ENCODE results near the gene GET4.
A peak's percentile ranks its signal among the peaks of the same experiment; 100 is the strongest.
"Not testable (repeated sequence)": the region's sequence is repeated elsewhere in the genome, so short reads cannot be mapped to it uniquely, and the experiment has no call there.

Gene GET4

DNA sequence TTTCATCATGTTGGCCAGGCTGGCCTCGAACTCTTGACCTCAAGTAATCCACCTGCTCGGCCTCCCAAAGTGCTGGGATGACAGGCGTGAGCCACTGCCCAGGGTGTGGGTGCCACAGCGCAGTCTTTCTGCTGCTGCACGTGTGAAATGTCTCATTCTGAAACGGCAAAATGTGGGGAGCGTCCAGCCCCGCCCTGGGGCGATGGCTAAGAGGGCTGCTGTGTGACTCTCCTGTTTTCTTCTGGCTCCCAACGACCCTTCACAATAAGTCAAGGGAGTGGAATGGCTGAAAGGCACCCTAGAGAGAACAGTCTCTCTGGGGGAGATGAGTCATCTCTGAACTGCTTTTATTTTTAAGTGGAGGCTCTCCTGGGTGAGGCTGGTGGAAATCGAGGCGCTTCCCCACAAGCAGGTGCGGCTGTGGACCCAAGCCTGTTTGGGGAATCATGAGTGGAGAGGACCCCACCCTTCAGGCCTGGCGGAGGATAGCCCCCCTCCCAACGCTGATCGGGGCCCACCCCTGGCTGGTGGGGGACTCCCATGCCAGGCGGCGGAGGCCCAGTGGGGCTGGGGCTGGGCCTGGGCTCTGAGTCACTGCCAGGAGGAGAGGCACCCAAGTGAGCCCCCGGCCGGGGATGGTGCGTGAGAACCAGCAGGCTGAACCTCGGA lies 60.2 kb downstream of the GET4 start:
- Mint-ChIP-seq H3K27ac (peak overlapping the region; percentile 54), H3K27me3 (no peaks in the 10 kb centered on the region), H3K9me3 (ENCODE audit: low read depth) (peaks cover under 1% of the 10 kb centered on the region), H3K4me1 (ENCODE audit: low read depth) (peaks cover 30% of the 10 kb centered on the region), H3K4me3 (peak overlapping the region; percentile 30), H3K36me3 (peaks cover 12% of the 10 kb centered on the region)

DNA sequence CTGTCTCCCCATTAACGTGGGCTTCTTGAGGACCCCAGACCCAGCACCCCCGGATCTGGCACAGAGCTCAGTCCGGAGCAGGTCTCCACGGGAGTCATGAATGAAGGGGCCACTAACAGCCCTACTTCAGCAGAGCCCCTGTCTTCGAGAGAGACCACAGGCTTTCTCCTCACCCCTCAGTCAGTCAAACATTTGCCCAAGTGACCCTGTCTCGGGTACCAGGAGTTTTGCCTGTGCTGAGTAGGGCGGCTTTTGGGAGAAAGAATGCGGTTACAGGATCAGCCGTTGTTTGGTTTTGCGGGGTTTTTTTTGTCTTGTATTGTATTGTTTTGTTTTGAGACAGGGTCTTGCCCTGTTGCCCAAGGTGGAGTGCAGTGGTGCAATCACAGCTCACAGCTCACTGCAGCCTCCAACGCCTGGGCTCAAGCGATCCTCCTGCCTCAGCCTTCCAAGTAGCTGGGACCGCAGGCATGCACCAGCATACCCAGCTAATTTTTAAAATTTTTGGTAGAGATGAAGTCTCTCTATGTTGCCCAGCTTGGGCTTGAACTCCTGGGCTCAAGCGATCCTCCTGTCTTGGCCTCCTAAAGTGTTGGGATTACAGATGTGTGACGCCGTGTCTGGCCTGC lies 61.6 kb downstream of the GET4 start:
- Mint-ChIP-seq H3K36me3 (peaks cover 12% of the 10 kb centered on the region), H3K27me3 (no peaks in the 10 kb centered on the region), H3K27ac (no peak overlapping the region), H3K9me3 (ENCODE audit: low read depth) (peaks cover 5% of the 10 kb centered on the region), H3K4me3 (no peak overlapping the region), H3K4me1 (ENCODE audit: low read depth) (peaks cover 36% of the 10 kb centered on the region)

DNA sequence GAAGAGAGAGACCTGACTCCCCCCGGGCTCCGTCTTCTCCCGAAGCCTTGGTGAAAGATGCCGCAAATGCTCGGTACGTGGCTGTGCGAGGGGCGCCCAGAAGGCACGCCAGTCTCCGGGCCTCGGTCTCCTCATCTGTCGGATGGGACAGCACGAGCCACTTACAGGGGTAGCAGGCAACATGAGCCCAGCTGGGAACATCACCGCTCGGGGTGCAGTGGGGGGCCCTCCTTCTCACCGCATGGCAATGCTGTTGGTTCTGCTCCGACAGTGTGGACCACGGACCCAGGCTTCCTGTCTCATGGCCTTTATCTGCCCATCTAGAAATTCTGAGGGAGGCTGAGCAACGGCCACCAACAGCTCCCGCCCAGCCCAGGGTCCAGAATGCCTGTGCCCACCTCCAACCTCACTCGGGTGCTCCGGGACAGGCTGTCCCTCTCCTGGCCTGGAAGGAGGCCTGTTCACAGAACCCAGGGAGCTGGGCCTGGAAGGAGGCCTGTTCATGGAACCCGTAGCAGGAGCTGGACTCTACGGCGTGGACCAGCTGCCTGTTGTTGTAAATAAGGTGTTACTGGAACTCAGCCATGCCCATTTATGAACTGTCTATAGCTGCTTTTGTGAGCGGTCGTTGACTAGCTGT lies 62.3 kb downstream of the GET4 start:
- no peak overlapping the region for H3K27ac Mint-ChIP-seq
- H3K36me3 Mint-ChIP-seq: peaks cover 12% of the 10 kb centered on the region
- no peak overlapping the region for H3K4me3 Mint-ChIP-seq
- no peaks in the 10 kb centered on the region for H3K27me3 Mint-ChIP-seq
- peaks cover 5% of the 10 kb centered on the region for H3K9me3 Mint-ChIP-seq (ENCODE audit: low read depth)
- peaks cover 36% of the 10 kb centered on the region for H3K4me1 Mint-ChIP-seq (ENCODE audit: low read depth)

DNA sequence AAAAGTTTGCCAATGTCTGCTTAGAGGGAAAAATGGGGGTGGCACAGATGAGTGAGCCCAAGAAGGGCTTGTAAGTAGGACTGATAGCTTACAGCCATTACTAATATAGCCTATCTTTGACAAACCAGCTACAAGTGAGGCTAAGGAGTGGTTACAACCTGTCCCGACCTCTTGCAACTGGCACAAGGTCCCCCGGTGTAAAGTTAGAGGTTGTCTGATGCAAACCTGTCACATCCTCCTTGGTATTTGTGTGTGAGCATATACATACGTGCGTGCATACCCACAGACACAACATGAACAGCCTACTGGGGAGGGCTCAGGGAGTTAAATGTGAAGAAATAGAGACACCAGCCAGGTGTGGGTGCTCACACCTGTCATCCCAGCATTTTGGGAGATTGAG lies 63.5 kb downstream of the GET4 start:
- H3K4me3 Mint-ChIP-seq: no peak overlapping the region
- no peaks in the 10 kb centered on the region for H3K27me3 Mint-ChIP-seq
- peaks cover 5% of the 10 kb centered on the region for H3K9me3 Mint-ChIP-seq (ENCODE audit: low read depth)
- H3K4me1 Mint-ChIP-seq (ENCODE audit: low read depth): peaks cover 36% of the 10 kb centered on the region
- peaks cover 12% of the 10 kb centered on the region for H3K36me3 Mint-ChIP-seq
- H3K27ac Mint-ChIP-seq: peak overlapping the region; percentile 41

DNA sequence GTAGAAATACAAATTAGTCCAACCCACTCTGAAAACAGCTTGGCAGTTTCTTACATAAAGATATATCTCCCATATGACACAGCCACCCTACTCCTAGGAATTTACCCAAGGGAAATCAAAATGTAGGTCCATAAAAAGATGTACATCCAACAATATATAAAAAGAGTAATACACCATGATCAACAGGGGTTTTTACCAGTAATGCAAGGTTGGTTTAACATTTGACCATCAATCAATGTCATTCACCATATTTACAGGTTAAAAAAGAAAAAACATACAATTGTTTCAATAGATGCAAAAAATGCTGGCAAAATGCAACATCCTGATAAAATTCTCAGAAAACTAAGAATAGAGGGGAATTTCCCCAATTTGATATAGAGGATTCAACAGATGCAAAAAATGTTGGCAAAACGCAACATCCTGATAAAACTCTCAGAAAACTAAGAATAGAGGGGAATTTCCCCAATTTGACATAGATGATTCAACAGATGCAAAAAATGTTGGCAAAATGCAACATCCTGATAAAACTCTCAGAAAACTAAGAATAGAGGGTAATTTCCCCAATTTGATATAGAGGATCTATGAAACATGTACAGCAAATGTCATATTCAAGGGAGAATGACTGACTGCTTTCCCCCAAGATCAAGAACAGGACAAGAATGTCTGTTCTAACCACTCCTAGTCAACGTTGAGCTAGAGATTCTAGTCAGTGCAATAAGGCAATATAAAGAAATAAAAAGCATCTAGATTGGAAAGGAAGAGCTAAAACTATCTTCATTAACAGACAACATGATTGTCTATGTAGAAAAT lies 64.5 kb downstream of the GET4 start:
- H3K4me1 Mint-ChIP-seq (ENCODE audit: low read depth): peaks cover 36% of the 10 kb centered on the region
- no peaks in the 10 kb centered on the region for H3K27me3 Mint-ChIP-seq
- peak overlapping the region; percentile 91 for H3K27ac Mint-ChIP-seq
- peaks cover 12% of the 10 kb centered on the region for H3K36me3 Mint-ChIP-seq
- H3K4me3 Mint-ChIP-seq: peak overlapping the region; percentile 59
- peaks cover 5% of the 10 kb centered on the region for H3K9me3 Mint-ChIP-seq (ENCODE audit: low read depth)

DNA sequence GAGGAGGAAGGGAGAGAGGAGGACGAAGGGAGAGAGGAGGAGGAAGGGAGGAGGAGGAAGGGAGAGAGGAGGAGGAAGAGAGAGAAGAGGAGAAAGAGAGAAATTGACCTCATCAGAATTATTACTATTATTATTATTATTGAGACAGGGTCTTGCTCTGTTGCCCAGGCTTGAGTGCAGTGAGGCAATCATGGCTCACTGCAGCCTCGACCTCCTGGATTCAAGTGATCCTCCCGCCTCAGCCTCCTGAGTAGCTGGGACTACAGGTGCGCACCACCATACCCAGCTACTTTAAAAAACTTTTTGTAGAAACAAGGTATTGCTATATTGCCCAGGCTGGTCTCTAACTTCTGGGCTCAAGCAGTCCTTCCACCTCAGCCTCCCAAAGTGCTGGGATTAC lies 67.4 kb downstream of the GET4 start:
- H3K9me3 Mint-ChIP-seq (ENCODE audit: low read depth); H3K27ac Mint-ChIP-seq; H3K27me3 Mint-ChIP-seq; H3K36me3 Mint-ChIP-seq; H3K4me3 Mint-ChIP-seq: not testable (repeated sequence)
- H3K4me1 Mint-ChIP-seq (ENCODE audit: low read depth): peaks cover 25% of the 10 kb centered on the region

DNA sequence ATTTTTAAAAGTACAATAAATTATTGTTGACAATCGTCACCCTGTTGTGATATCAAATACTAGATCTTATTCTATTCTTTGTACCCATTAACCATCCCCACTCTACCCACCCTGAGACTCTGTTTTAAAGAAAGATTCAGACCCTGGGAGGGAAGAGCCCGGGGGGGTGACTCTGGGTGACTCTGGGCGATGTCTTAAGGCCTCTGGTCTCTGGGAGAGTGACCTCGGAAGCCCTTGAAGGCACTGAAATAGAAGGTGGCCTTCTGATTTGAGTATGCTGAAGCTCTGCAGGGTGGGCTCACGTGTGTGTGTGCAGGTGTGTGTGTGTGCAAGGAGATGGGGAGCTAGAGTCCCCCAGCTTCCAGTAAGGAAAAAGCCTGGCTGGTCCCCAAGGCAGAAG lies 68.4 kb downstream of the GET4 start:
- H3K4me3 Mint-ChIP-seq: no peak overlapping the region
- H3K36me3 Mint-ChIP-seq: peaks cover 7% of the 10 kb centered on the region
- H3K4me1 Mint-ChIP-seq (ENCODE audit: low read depth): peaks cover 23% of the 10 kb centered on the region
- H3K27ac Mint-ChIP-seq: no peak overlapping the region
- no peaks in the 10 kb centered on the region for H3K27me3 Mint-ChIP-seq
- H3K9me3 Mint-ChIP-seq (ENCODE audit: low read depth): peaks cover 5% of the 10 kb centered on the region

DNA sequence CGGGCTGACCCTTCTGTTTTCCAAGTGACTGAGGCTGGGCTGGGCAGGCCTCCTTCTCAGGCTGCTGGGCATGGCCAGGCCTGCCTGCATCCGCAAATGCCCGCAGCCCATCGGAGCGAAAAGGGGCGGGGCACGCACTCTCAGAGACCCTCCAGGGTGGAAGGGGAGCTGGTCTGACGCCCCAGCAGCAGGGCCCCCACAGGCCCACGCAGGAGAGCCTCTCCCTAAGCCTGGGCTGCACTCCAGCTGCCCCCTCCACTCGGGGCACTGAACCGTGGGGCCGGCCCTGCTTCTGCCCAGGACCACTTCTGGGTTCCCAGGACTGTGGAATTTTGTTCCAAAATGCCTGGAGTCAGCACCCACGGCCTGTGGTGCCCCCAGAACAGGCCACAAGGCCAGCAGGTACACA lies 68.8 kb downstream of the GET4 start:
- no peak overlapping the region for H3K4me3 Mint-ChIP-seq
- peaks cover 23% of the 10 kb centered on the region for H3K4me1 Mint-ChIP-seq (ENCODE audit: low read depth)
- H3K27ac Mint-ChIP-seq: no peak overlapping the region
- peaks cover 5% of the 10 kb centered on the region for H3K9me3 Mint-ChIP-seq (ENCODE audit: low read depth)
- peaks cover 4% of the 10 kb centered on the region for H3K36me3 Mint-ChIP-seq
- H3K27me3 Mint-ChIP-seq: no peaks in the 10 kb centered on the region

DNA sequence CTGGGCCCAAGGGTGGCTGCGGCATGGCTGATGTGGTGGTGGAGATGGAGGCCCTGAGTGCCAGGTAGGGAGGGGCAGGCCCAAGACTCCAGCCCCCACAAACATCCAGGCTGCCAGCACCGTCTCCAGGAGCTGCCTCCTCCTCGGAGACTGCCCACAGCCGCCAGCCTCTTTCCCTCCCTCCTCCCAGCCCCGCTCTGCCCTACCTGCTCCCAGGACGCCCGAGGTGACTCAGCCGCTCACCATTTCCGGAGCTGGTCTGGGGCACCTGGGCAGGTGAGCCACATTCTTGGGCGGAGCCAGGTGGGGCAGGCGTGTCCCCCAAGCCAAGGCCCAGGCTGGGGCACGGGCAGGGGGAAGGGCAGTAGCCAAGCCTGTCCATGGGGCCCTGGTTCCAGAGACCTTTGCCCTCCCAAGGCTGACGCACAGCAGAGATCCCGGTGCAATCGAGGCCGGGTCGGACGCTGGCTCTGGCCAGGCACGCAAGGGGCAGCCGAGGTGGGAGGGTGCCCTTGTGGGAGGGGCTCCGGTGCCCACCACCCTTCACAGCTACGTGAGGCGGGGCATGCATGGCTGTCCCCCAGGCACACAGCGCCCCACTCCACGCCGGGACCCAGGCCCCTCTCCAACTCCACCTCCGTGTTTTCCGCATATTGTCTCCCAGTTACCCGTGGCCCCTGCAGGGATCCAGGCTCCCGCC lies 69.4 kb downstream of the GET4 start:
- Mint-ChIP-seq H3K36me3 (peaks cover 2% of the 10 kb centered on the region), H3K9me3 (ENCODE audit: low read depth) (peaks cover 5% of the 10 kb centered on the region)

More for the DNA sequence above, 69.4 kb downstream of the GET4 start:
- Mint-ChIP-seq H3K27me3 (no peaks in the 10 kb centered on the region), H3K4me1 (ENCODE audit: low read depth) (peaks cover 18% of the 10 kb centered on the region), H3K27ac (no peak overlapping the region), H3K4me3 (no peak overlapping the region)
